NCI-H1694 (cell line): ENCODE results near the gene MGAT5.

Source experiments
- DNase-seq: peaks from one replicate; lab custom pipeline; 2025; lab: John Stamatoyannopoulos, UW

MGAT5 gene

GRCh38 chr2:134231965-134232340 is 21.9 kb upstream of the MGAT5 start:
- no peak for DNase-seq

- DNase-seq: no peak
Observed at GRCh38 chr2:134232461-134232860, 21.4 kb upstream of the MGAT5 start.

GRCh38 chr2:134232868-134233727 is 20.8 kb upstream of the MGAT5 start:
- DNase-seq: no peak

DNA sequence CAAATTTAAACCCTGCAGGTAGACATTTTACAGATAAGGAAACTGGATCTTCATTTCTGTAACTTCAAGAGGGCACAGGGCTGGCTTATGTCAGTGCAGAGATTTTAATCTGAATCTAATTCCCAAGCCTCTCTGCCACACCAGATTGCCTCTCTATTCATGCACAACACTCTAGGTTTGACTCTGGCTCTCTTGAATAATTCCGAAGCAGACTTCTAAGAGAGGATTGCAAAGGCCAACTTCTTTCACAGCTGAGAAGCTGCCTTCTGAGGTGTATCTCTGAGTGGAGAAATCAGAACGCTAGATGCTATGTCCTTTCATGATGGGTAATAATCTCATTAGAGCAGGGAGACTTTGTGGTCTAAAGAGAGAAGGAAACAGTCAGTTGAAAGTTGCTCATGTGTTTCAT is 20.1 kb upstream of the MGAT5 start:
- no peak for DNase-seq

- DNase-seq: no peak
Observed at GRCh38 chr2:134234535-134234934, 19.3 kb upstream of the MGAT5 start.

DNA sequence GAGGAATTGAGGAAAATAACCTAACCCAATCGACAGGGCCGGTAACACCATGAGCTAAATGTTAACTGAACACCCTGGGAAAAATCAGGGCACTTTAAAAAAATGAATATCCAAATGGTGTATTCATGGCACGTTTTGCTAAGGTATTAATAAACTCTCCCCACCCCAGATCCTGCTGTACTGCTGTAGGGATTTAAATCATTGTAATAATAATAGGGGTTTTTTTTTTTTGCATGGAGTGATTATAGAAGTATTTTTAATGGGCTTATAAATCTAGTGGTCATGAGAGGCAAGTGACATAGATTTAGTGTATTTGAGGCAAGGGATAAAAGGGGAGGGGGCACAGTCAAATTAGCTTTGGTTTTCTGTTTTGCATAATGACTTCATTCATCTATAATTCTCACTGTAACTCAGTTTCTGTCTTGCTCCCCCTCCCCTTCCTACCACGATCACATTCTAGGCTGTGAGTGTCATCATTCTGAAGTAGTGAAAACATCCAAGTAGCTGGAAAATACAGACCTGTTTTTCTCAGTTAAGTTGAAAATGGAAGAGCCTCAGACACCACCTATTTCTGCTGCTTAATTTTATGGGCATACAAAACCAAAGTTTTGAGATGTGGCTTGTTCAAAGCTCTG is 18.2 kb upstream of the MGAT5 start:
- DNase-seq: no peak

GRCh38 chr2:134238371-134238770 is 15.5 kb upstream of the MGAT5 start:
- DNase-seq: no peak

GRCh38 chr2:134240061-134240460 is 13.8 kb upstream of the MGAT5 start:
- DNase-seq: no peak

DNA sequence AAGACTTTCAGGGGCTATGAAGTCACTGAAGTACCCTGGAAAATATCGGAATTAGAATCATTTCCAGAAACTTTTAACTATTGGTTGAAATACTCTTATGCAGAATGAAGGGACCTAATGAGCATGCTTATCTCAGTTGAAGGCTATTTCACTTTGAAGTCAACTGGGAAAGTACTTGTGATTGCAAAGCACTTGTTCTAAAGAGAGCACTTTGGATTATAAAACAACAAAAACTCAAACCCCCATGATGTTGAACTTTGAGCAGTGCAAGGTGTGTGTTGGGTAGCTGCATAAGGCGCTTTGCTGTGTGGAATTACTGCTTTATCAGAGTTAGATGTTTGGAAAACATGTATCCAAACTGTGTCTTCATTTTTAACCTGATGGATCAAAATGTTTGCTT is 12.0 kb upstream of the MGAT5 start:
- no peak for DNase-seq

- DNase-seq: no peak
Observed at GRCh38 chr2:134243244-134243643, 10.6 kb upstream of the MGAT5 start.

DNA sequence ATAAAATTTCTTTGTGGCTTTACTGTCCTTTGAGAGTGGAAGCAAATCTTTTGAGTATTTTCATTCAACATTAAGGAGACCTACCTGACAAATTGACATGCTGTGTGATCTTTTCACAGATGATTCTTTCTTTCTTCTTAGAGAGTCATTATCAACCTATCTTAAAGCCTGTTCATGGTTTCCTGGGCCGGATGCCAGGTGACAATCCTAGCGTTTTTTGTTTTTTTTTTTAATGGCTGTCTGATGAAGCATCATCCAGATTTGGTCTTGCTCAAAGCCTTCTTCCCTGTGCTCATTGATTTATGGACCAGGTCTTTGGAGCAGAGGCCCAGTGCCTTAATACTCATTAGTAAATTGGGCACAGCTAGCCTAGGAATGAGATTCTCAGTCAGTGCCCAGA is 9.8 kb upstream of the MGAT5 start:
- DNase-seq: no peak

DNA sequence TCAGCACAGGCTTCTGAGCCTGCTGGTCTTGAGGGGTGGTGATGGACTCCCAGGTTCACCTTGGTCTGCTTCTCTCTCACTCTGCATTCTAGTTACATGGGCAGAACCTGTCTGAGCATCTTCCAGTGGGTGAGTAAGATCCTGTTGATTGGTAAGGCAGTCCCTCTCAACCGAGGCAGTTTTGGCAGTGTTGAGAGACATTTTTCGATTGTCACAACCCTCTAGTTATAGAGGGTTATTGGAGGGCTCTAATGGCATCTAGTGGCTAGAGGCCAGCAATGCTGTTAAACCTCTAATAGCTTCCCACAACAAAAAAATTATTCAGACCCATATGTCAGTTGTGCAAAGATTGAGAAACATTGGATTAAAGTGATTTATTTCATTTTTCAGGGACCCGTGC is 9.3 kb upstream of the MGAT5 start:
- no peak for DNase-seq

DNA sequence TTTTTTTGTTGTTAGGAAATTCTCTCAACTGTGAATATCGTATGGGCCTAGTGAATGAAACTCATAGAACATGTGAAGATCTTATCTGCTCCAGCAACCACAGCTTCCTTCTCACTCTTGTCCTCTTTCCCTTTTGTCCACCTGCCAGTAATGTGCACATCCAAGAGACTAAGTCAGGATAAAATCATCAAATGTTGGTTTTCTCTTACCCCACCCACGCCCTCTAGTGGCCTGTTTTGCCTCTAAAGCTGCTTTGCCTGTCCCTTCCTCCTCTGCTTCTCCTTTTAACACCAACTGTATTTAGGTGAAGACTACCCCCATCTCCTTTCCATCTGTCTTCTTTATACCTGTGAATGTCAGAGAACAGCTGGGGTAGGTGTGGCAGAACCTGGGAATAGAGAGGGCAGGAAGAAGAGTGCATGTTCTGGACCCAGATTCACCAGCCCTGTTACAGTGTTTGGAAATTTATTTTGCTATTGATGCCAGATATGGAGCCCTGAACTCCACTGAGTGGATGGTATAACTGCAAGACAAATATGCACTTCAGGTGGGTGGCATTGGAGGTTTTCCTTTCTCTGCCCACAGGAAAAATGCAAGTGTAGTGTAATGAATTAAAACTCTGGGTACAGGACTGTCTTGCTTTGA is 8.4 kb upstream of the MGAT5 start:
- peak; percentile 83 for DNase-seq

DNA sequence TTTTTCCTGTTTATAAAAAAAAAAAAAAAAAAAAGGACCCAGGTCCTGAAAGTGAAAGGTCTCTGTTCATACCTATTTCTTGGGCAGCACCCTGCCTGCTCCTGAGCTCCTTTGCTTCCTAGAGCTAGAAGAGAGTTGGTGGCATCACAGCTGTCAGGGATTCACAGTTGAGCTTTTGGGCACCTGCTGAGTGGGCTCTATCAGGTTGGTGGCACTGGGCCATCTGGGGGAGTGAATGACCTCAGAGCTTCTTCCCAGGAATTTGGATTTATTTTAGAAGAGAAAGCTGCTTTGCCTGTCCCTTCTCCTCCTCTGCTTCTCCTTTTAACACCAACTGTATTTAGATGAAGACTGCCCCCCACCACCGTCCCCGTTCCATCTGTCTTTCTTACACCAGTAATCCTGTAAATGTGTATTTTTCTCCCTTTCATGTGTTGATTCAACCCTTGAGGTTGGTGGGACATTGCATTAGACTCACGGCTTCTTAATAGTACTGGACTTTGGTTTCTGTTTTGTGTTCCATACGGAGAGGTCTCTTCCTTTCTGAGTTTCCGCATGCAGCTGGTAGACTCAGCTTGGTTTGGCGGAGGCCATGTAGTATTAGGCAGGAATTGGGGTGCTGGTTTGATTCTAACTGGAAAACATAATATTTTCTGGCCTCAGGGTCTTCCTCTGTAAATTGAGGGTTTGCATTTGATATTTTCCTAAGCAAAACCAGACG is 7.6 kb upstream of the MGAT5 start:
- DNase-seq: peak; percentile 18

DNA sequence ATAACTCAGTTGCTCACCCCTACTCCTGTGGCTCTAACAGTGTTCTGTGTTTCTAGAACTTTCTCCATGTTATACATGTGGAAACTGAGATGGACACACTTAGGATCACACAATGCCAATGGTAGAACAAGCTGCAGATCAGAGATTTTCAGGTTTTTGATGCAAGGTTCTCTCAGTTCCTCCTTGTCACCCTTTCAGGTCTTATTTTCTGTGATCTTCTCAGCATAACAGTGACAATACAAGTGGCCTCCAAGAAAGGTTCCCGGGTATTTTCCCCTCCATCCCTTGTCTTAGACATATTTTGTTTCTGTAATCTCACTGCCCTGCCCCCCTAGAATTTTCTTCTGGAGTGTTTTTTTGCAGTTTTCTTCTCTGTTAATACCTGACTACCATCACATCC is 6.2 kb upstream of the MGAT5 start:
- DNase-seq: no peak

DNA sequence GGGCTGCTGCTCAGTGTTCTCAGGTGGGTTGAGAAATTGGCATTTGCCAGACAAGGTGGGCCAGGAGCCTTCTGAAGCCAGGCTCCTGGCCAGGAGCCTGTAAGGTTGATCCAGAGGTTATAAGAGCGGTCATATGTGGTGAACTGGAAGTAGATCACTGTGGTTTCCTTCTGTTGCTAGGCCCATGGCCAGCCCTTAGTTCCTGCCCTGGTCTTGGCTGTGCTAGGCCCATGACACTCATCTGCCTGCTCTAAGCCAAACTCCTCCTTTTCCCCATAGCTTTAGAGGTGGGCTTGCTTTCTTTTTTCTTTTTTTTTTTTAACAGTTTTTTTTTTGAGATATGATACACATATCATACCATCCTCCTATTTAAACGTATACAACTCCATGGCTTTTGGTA is 5.0 kb upstream of the MGAT5 start:
- DNase-seq: no peak

DNA sequence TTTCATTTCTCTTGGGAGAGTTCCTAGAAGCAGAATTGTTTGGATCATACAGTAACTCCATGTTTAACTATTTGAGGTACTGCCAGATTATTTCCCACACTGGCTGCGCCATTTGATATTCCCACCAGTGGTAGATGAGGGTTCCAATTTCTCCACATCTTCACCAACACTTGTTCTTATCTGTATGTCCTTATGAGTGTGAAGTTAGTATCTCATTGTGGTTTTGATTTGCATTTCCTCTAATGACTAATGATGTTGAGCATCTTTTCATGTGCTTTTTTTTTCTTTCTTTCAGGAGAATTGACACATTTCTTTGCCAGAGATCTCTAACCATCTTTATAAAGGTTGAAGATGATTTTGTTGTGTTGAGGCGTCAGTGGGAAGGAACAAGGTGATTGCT is 4.1 kb upstream of the MGAT5 start:
- DNase-seq: no peak

DNA sequence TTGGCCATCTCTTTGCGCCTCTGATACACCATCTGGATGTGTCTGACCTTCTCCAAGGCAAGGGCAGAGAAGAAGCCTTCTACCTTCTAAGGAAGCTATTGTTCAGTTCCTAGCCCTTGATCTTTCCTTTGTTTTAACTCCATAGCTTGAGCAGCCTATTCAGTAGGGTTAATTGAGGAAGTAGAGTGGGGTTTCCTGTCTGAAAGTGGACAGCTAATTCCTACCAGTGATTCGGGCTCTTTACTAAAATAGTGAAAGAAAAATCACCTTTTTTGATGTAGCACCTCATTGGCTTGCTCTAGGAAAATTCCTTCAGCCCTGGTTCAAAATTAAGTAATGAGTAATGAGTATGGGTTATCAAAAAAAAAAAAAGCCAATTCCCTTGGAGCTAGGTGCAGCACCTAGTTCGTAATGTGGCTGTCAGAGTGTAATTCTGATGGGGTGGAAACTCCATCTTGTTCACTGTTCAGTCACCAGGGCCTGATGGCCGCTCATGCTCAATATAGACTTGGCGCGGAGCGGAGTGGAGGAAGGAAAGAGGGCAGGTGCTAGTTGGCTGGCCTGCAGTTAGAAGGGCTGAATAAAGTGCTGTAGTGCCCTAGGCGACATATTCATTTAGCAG is 2.9 kb upstream of the MGAT5 start:
- no peak for DNase-seq

GRCh38 chr2:134252092-134252750 is 1.7 kb upstream of the MGAT5 start:
- DNase-seq: peak; percentile 80

DNA sequence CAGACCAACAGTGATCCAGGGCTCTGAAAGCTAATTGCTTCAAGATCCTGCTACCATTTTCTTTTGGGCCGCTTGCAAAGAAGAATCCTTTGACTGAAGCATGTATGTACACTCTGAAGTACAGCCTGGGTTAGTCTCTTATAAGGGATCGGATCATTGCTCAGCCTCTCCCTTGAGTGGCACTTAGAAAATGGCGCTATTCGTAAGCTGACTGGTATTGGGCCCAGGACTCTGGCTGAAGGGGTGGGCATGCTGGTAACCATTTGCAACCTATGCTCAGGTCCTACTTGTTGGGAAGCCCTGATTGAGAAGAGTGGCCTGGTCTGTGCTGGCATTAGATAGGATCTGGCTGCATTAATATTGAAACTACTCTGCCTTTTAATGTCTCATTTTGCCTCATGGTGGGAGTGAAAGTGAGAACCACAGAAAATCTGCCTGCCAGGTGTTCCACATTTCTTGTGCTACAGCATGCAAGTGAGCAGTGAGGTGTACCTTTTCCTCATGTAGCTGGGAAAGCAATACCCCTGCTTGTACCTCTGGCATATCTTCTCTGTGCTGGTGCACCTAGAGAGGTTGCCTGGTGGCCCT is 661 bp upstream of the MGAT5 start:
- no peak for DNase-seq

DNA sequence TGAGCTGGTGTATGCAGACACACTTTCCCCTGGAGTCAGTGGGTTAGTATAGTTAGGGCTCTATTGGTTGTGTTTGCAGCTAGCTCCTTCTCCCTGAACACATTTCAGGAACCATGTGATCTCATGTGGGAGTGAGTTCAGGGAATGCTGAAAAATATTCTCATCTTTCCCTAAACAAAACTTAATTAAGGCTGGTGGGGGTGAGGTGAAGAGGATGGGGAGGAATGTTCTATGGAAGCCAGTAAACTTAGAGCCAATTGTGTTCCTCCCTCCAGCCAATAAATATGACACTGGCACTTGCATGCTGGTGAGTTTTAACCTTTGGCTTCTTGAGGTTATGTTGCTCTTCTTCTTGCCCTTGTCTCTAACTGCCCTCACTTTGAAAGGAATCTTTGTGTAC is 952 bp downstream of the MGAT5 start:
- no peak for DNase-seq
